Keratinocyte (primary cell): Measurements from ENCODE around the gene DRG1. TPM values are rescaled to one million over a fixed set of nuclear protein-coding genes. Genes with fewer than 3 reads are reported as not detected.

ENCODE experiments used
- DNase-seq: peaks from one replicate; pipeline ENCODE4 v3.0.0-alpha.2; 2011; ENCODE audit warnings: low read depth, missing footprints, low spot score
- FAIRE-seq: peaks from 2 replicates; lab custom pipeline; 2011; peaks lifted over from hg19 to GRCh38; lab: Jason Lieb, UNC
- H2AFZ ChIP-seq: 2 replicates; pipeline ENCODE4 v1.6.0; 2012; ENCODE audit warnings: low read length, control low read depth, inconsistent platforms; ENCODE audit not compliant: control insufficient read depth
- H3K27ac ChIP-seq: 2 replicates; pipeline ENCODE4 v1.5.1; 2011; ENCODE audit warnings: low read length; ENCODE audit not compliant: control insufficient read depth, insufficient read depth
- H3K27me3 ChIP-seq: 3 replicates; pipeline ENCODE4 v1.6.0; 2011; ENCODE audit warnings: low read length; ENCODE audit not compliant: control insufficient read depth, insufficient read depth; ENCODE audit errors: extremely low read depth
- H3K36me3 ChIP-seq, 2 experiments: 2 replicates in 1 of 2; 3 replicates in 1 of 2; pipeline ENCODE4 v1.5.1; 2011; ENCODE audit warnings: low read length in 2 of 2, mild to moderate bottlenecking in 1 of 2; ENCODE audit not compliant: control insufficient read depth in 2 of 2, insufficient read depth in 2 of 2; ENCODE audit errors: extremely low read depth in 1 of 2
- H3K4me1 ChIP-seq: 3 replicates; pipeline ENCODE4 v1.5.1; 2011; ENCODE audit warnings: low read length; ENCODE audit not compliant: control insufficient read depth, insufficient read depth; ENCODE audit errors: extremely low read depth
- H3K4me2 ChIP-seq: 3 replicates; pipeline ENCODE4 v1.6.0; 2011; ENCODE audit warnings: low read depth, low read length; ENCODE audit not compliant: control insufficient read depth, insufficient read depth; ENCODE audit errors: extremely low read depth
- H3K4me3 ChIP-seq, 3 experiments: fragments of 200-600 bp in 1 of 3; sonication (generic) in 1 of 3; 2 replicates in 2 of 3; 3 replicates in 1 of 3; pipeline ENCODE4 v1.5.1; 2011 to 2016; ENCODE audit warnings: low read length in 3 of 3, mild to moderate bottlenecking in 3 of 3, control low read depth in 2 of 3, inconsistent platforms in 1 of 3, low read depth in 1 of 3, mixed read lengths in 1 of 3, mixed run types in 1 of 3, moderate library complexity in 1 of 3; ENCODE audit not compliant: control insufficient read depth in 2 of 3, insufficient read depth in 2 of 3; ENCODE audit errors: extremely low read depth in 1 of 3
- H3K79me2 ChIP-seq: 2 replicates; pipeline ENCODE4 v1.6.0; 2012; ENCODE audit warnings: low read length; ENCODE audit not compliant: control insufficient read depth, insufficient read depth
- H3K9ac ChIP-seq: 3 replicates; pipeline ENCODE4 v1.6.0; 2011; ENCODE audit warnings: low read length; ENCODE audit not compliant: control insufficient read depth, insufficient read depth; ENCODE audit errors: extremely low read depth
- H3K9me1 ChIP-seq: 3 replicates; pipeline ENCODE4 v1.6.0; 2011; ENCODE audit warnings: low read length; ENCODE audit not compliant: control insufficient read depth, insufficient read depth; ENCODE audit errors: extremely low read depth
- H3K9me3 ChIP-seq: 2 replicates; pipeline ENCODE4 v1.5.1; 2012; ENCODE audit warnings: low read depth, low read length; ENCODE audit not compliant: control insufficient read depth
- H4K20me1 ChIP-seq: 3 replicates; pipeline ENCODE4 v1.6.0; 2011; ENCODE audit warnings: low read length; ENCODE audit not compliant: control insufficient read depth, insufficient read depth; ENCODE audit errors: extremely low read depth
- CTCF ChIP-seq, 3 experiments: IDR thresholded peaks in 1 of 3; conservative IDR thresholded peaks in 1 of 3; optimal IDR thresholded peaks in 1 of 3; 2 replicates in 2 of 3; 3 replicates in 1 of 3; pipeline versions ENCODE3 to v1.5.1; 2011; ENCODE audit warnings: low read length in 3 of 3, mild to moderate bottlenecking in 3 of 3, moderate library complexity in 2 of 3, control low read depth in 1 of 3, inconsistent platforms in 1 of 3; ENCODE audit not compliant: insufficient read depth in 2 of 3; ENCODE audit errors: extremely low read depth in 1 of 3
- EZH2 ChIP-seq: IDR thresholded peaks from one replicate; pipeline ENCODE4 v1.6.1; 2012; ENCODE audit warnings: inconsistent platforms, mild to moderate bottlenecking, low read length, moderate library complexity
- dilution Hi-C: fragments of 300-500 bp; cut with MboI; formaldehyde crosslinking; loops from one replicate; pipeline ENCODE4 v1.7.0; 2020; ENCODE audit warnings: low sequenced_read_pairs; ENCODE audit not compliant: extremely low pct_ligation_motif_present
- polyA plus RNA-seq, 5 experiments: library from polyadenylated mRNA; depleted of rRNA in 3 of 5; stranded (reverse) in 3 of 5; stranded (forward) in 1 of 5; unstranded in 1 of 5; fragments of >200 nt; gene quantifications; 1 replicate in 1 of 5; 2 replicates in 3 of 5; 3 replicates in 1 of 5; pipeline versions ENCODE4 v1.2.1 to v1.2.3, GENCODE V29; 2011 to 2012; ENCODE audit warnings: missing spikeins in 2 of 5, low read depth in 1 of 5, low replicate concordance in 1 of 5

The DRG1 gene
- polyA plus RNA-seq, 1 donor (not counting 4 experiments of a cell fraction or from before 2014, with no cell fraction given), result 87.4 TPM

- Histone ChIP-seq H3K9me1 (no peaks in the 10 kb centered on the region), H3K4me3 (no peak overlapping the region), H3K79me2 (peaks cover 38% of the 10 kb centered on the region), H2AFZ (no peak overlapping the region), H3K4me2 (no peak overlapping the region), H3K9ac (no peak overlapping the region), H3K27me3 (no peaks in the 10 kb centered on the region), H3K27ac (no peak overlapping the region), H3K9me3 (no peaks in the 10 kb centered on the region), H4K20me1 (no peaks in the 10 kb centered on the region), H3K36me3 (peaks cover under 1 to 10% of the 10 kb centered on the region in 2 experiments), H3K4me1 (no peaks in the 10 kb centered on the region)
- dilution Hi-C loops, result no loop called here
- TF ChIP-seq EZH2, result no peak
- no peak for TF ChIP-seq CTCF (optimal IDR thresholded peaks at IDR 0.05 in 1 of 3, IDR thresholded peaks at IDR 0.05 in 1 of 3, conservative IDR thresholded peaks at IDR 0.05 in 1 of 3; ENCODE audit: extremely low read depth in 1 of 3, insufficient read depth in 2 of 3, low read length in 3 of 3)
- DNase-seq (no peak), FAIRE-seq (no peak)
These were observed 76.4 kb downstream of the DRG1 start for GRCh38 chr22:31475800-31476199.

GRCh38 chr22:31477329-31477728 is 77.9 kb downstream of the DRG1 start:
- H3K27me3 ChIP-seq, result no peaks in the 10 kb centered on the region
- no peak overlapping the region for H3K27ac ChIP-seq
- H3K79me2 ChIP-seq, result peaks cover 48% of the 10 kb centered on the region
- no peaks in the 10 kb centered on the region for H3K9me1 ChIP-seq
- TF ChIP-seq CTCF (optimal IDR thresholded peaks at IDR 0.05 in 1 of 3, IDR thresholded peaks at IDR 0.05 in 1 of 3, conservative IDR thresholded peaks at IDR 0.05 in 1 of 3; ENCODE audit: extremely low read depth in 1 of 3, insufficient read depth in 2 of 3, low read length in 3 of 3), result no peak
- TF ChIP-seq EZH2, result no peak
- no peaks in the 10 kb centered on the region for H4K20me1 ChIP-seq
- H3K4me1 ChIP-seq, result no peaks in the 10 kb centered on the region
- no peak overlapping the region for H3K9ac ChIP-seq
- H3K9me3 ChIP-seq, result no peaks in the 10 kb centered on the region
- DNase-seq (no peak), FAIRE-seq (no peak)
- dilution Hi-C loops, result no loop called here
- H3K4me3 ChIP-seq, result no peak overlapping the region
- no peak overlapping the region for H2AFZ ChIP-seq
- H3K36me3 ChIP-seq, result peaks cover 12 to 16% of the 10 kb centered on the region in 2 experiments
- no peak overlapping the region for H3K4me2 ChIP-seq
